ENCODE results near the gene STRN.
"Not testable (repeated sequence)": the region's sequence is repeated elsewhere in the genome, so short reads cannot be mapped to it uniquely, and the experiment has no call there.

STRN gene

GRCh38 chr2:36824683-36825082 is 141.7 kb downstream of the STRN start:
- not testable (repeated sequence) for DNase-seq

GRCh38 chr2:36824273-36824672 is 142.1 kb downstream of the STRN start:
- DNase-seq = no peak

GRCh38 chr2:36823862-36824261 is 142.5 kb downstream of the STRN start:
- no peak for DNase-seq

GRCh38 chr2:36820942-36821605 is 145.3 kb downstream of the STRN start:
- DNase-seq = peak; percentile 99

- DNase-seq = no peak
Measured at GRCh38 chr2:36819095-36819711, 147.1 kb downstream of the STRN start.

- no peak for DNase-seq
Measured at GRCh38 chr2:36818542-36818941, 147.8 kb downstream of the STRN start.

GRCh38 chr2:36812196-36812595 is 154.1 kb downstream of the STRN start:
- no peak for DNase-seq

- no peak for DNase-seq
Measured at GRCh38 chr2:36811071-36811470, 155.3 kb downstream of the STRN start.

GRCh38 chr2:36809069-36809445 is 157.3 kb downstream of the STRN start:
- DNase-seq = no peak

GRCh38 chr2:36808386-36809068 is 157.8 kb downstream of the STRN start:
- no peak for DNase-seq

GRCh38 chr2:36807223-36807886 is 159.0 kb downstream of the STRN start:
- no peak for DNase-seq

- no peak for DNase-seq
Measured at GRCh38 chr2:36805635-36806224, 160.6 kb downstream of the STRN start.

- no peak for DNase-seq
Measured at GRCh38 chr2:36802952-36803351, 163.4 kb downstream of the STRN start.

GRCh38 chr2:36801088-36801487 is 165.2 kb downstream of the STRN start:
- DNase-seq = no peak

GRCh38 chr2:36800381-36800780 is 166.0 kb downstream of the STRN start:
- DNase-seq = no peak

GRCh38 chr2:36798724-36799123 is 167.6 kb downstream of the STRN start:
- no peak for DNase-seq

GRCh38 chr2:36797324-36798070 is 168.8 kb downstream of the STRN start:
- no peak for DNase-seq

Data from NCI-H2029 treated with DMSO at 0.1 percent for 48 hours (cell line).